Measurements from ENCODE around the gene ZNF791. TPM values are rescaled to one million over a fixed set of nuclear protein-coding genes. Genes with fewer than 3 reads are reported as not detected.

The ZNF791 gene
- polyA plus RNA-seq, 4 donors = 18.3 to 26.1 (median 24.1) TPM

Other genes starting within 250 kb of the ZNF791 start
- gene ZNF442, start 245.2 kb upstream of the ZNF791 start, polyA plus RNA-seq (ENCODE audit: insufficient read length in 4 of 4) = 1 to 10 TPM; 6.7 to 8.4 (median 7.1) TPM
- 1 to 10 TPM; 6.3 to 9.5 (median 8.4) TPM for gene ZNF799, start 209.6 kb upstream of the ZNF791 start, polyA plus RNA-seq (ENCODE audit: insufficient read length in 4 of 4)
- 10 to 100 TPM in 3 of 4 donors, 1 to 10 TPM in 1; 9.7 to 12.0 (median 11.6) TPM for gene ZNF443, start 169.9 kb upstream of the ZNF791 start, polyA plus RNA-seq (ENCODE audit: insufficient read length in 4 of 4)
- gene ZNF709, start 126.1 kb upstream of the ZNF791 start, polyA plus RNA-seq (ENCODE audit: insufficient read length in 4 of 4) = 1 to 10 TPM; 7.2 to 9.7 (median 9.0) TPM
- 10 to 100 TPM; 13.5 to 15.9 (median 14.9) TPM for gene ZNF564, start 59.4 kb upstream of the ZNF791 start, polyA plus RNA-seq (ENCODE audit: insufficient read length in 4 of 4)
- gene ZNF490, start 107 bp upstream of the ZNF791 start, polyA plus RNA-seq (ENCODE audit: insufficient read length in 4 of 4) = 1 to 10 TPM; 3.9 to 5.1 (median 4.9) TPM
- gene MAN2B1, start 55.8 kb downstream of the ZNF791 start, polyA plus RNA-seq (ENCODE audit: insufficient read length in 4 of 4) = 10 to 100 TPM; 24.9 to 35.3 (median 29.7) TPM
- gene WDR83, start 55.9 kb downstream of the ZNF791 start, polyA plus RNA-seq (ENCODE audit: insufficient read length in 4 of 4) = 10 to 100 TPM; 14.1 to 21.4 (median 15.0) TPM
- gene DHPS, start 71.0 kb downstream of the ZNF791 start, polyA plus RNA-seq (ENCODE audit: insufficient read length in 4 of 4) = 10 to 100 TPM; 70.5 to 84.3 (median 75.8) TPM
- under 1 TPM in 2 of 4 donors, not detected in 2; 0.39 to 0.56 TPM for gene GNG14, start 77.1 kb downstream of the ZNF791 start, polyA plus RNA-seq (ENCODE audit: insufficient read length in 4 of 4)
- gene FBXW9, start 85.7 kb downstream of the ZNF791 start, polyA plus RNA-seq (ENCODE audit: insufficient read length in 4 of 4) = 10 to 100 TPM; 12.1 to 18.5 (median 13.1) TPM
- gene TNPO2, start 113.0 kb downstream of the ZNF791 start, polyA plus RNA-seq (ENCODE audit: insufficient read length in 4 of 4) = 10 to 100 TPM; 65.4 to 76.8 (median 68.6) TPM
- 100 to 1,000 TPM; 155 to 204 (median 164) TPM for gene TRIR, start 123.8 kb downstream of the ZNF791 start, polyA plus RNA-seq (ENCODE audit: insufficient read length in 4 of 4)
- 10 to 100 TPM; 80.1 to 95.8 (median 88.6) TPM for gene GET3, start 126.6 kb downstream of the ZNF791 start, polyA plus RNA-seq (ENCODE audit: insufficient read length in 4 of 4)
- gene BEST2, start 140.9 kb downstream of the ZNF791 start, polyA plus RNA-seq (ENCODE audit: insufficient read length in 4 of 4) = under 1 TPM in 1 of 4 donors, not detected in 3; 0.12 TPM
- gene HOOK2, start 164.6 kb downstream of the ZNF791 start, polyA plus RNA-seq (ENCODE audit: insufficient read length in 4 of 4) = 10 to 100 TPM; 39.0 to 61.9 (median 42.5) TPM
- gene JUNB, start 180.6 kb downstream of the ZNF791 start, polyA plus RNA-seq (ENCODE audit: insufficient read length in 4 of 4) = 10 to 100 TPM; 20.1 to 50.8 (median 38.2) TPM
- 100 to 1,000 TPM; 295 to 351 (median 312) TPM for gene PRDX2, start 190.9 kb downstream of the ZNF791 start, polyA plus RNA-seq (ENCODE audit: insufficient read length in 4 of 4)
- 10 to 100 TPM in 1 of 4 donors, 1 to 10 TPM in 3; 5.6 to 13.3 (median 7.5) TPM for gene THSD8, start 191.1 kb downstream of the ZNF791 start, polyA plus RNA-seq (ENCODE audit: insufficient read length in 4 of 4)
- 10 to 100 TPM; 29.2 to 42.0 (median 31.2) TPM for gene RNASEH2A, start 195.7 kb downstream of the ZNF791 start, polyA plus RNA-seq (ENCODE audit: insufficient read length in 4 of 4)
- under 1 TPM in 1 of 4 donors, not detected in 3; 0.08 TPM for gene RTBDN, start 223.7 kb downstream of the ZNF791 start, polyA plus RNA-seq (ENCODE audit: insufficient read length in 4 of 4)
- gene MAST1, start 227.6 kb downstream of the ZNF791 start, polyA plus RNA-seq (ENCODE audit: insufficient read length in 4 of 4) = 1 to 10 TPM in 2 of 4 donors, under 1 TPM in 2; 0.91 to 1.6 (median 1.1) TPM

Data from right renal pelvis (tissue), 4 donors.